Ishikawa (cell line): ENCODE data around the gene CEACAM19.

Experiments used
- CEBPB ChIP-seq: IDR thresholded peaks from 2 replicates; pipeline ENCODE4 v1.6.1; 2012
- CREB1 ChIP-seq: IDR thresholded peaks from 2 replicates; pipeline ENCODE4 v1.6.1; 2012; ENCODE audit warnings: low read depth
- EGR1 ChIP-seq: IDR thresholded peaks from 2 replicates; pipeline ENCODE4 v1.6.1; 2012
- EP300 ChIP-seq: IDR thresholded peaks from 2 replicates; pipeline ENCODE4 v1.6.1; 2012; ENCODE audit warnings: borderline replicate concordance
- FOXM1 ChIP-seq: IDR thresholded peaks from 2 replicates; pipeline ENCODE4 v1.6.1; 2012; ENCODE audit warnings: low read depth, borderline replicate concordance
- MAX ChIP-seq: IDR thresholded peaks from 2 replicates; pipeline ENCODE4 v1.6.1; 2012
- NFIC ChIP-seq: IDR thresholded peaks from 2 replicates; pipeline ENCODE4 v1.6.1; 2012
- REST ChIP-seq: IDR thresholded peaks from 2 replicates; pipeline ENCODE4 v1.6.1; 2012; ENCODE audit warnings: low read depth, mild to moderate bottlenecking
- TAF1 ChIP-seq: IDR thresholded peaks from 2 replicates; pipeline ENCODE4 v1.6.1; 2012; ENCODE audit warnings: low read depth, mild to moderate bottlenecking
- TCF12 ChIP-seq: IDR thresholded peaks from 2 replicates; pipeline ENCODE4 v1.6.1; 2012; ENCODE audit warnings: low read depth
- TEAD4 ChIP-seq: IDR thresholded peaks from 2 replicates; pipeline ENCODE4 v1.6.1; 2012
- USF1 ChIP-seq: IDR thresholded peaks from 2 replicates; pipeline ENCODE4 v1.6.1; 2012
- YY1 ChIP-seq: IDR thresholded peaks from 2 replicates; pipeline ENCODE4 v1.6.1; 2012; ENCODE audit warnings: low read depth
- ZBTB7A ChIP-seq: IDR thresholded peaks from 2 replicates; pipeline ENCODE4 v1.6.1; 2012; ENCODE audit warnings: low read depth

- no peak for TF ChIP-seq EP300
- TF ChIP-seq CREB1: no peak
- TF ChIP-seq MAX: no peak
- TF ChIP-seq NFIC: no peak
- no peak for TF ChIP-seq TAF1
- TF ChIP-seq USF1: no peak
- TF ChIP-seq CEBPB: no peak
- no peak for TF ChIP-seq FOXM1
- no peak for TF ChIP-seq REST
- TF ChIP-seq TCF12: no peak
- TF ChIP-seq ZBTB7A: no peak
- no peak for TF ChIP-seq TEAD4
- TF ChIP-seq YY1: no peak
- TF ChIP-seq EGR1: no peak
Measured at GRCh38 chr19:44647144-44647543, 24.1 kb upstream of the CEACAM19 start.
